ENCODE data around the gene NHLRC2.

NHLRC2 gene

DNA sequence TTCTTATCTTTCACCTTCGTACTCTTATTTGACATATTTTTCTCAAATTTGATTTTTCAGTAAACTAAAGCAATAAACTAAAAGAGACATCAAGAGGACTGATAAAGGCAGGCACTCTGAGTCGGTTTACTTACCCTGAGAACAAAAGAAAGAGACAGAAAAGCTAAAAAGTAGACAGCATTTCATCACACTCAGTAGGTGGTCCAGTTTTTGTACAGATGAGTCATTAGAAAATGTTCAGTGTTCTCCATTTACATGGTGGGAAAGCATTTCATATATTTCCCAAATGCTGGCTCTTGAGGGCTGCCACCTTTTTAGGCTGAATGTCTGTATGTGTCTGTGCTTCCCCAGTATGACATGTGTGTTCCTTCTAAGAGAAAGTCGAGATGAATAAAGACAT is 52.7 kb downstream of the NHLRC2 start:
- DNase-seq (ENCODE audit: low read depth, low spot score) = no peak

- no peak for DNase-seq (ENCODE audit: low read depth, low spot score)
Observed at GRCh38 chr10:113908236-113908635, 53.8 kb downstream of the NHLRC2 start.

DNA sequence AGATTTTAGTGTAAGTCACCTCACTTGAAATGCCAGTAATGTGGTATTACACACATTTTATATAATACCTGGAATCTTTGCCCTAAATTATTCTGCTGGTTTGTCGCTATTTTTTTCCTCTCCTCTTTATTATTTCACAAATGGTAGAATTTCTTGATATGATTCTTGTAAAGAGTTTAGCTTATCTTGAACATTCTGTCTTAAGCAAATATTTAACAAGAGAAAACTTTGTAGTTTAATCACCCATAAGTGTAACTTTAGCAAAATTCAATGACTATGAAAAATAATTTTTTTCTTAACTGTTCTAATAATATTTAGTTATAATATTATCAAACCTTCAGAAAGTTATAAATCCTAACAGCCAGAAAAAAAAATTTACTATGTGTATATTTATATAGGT is 56.7 kb downstream of the NHLRC2 start:
- DNase-seq (ENCODE audit: low read depth, low spot score) = no peak

GRCh38 chr10:113911839-113912238 is 57.4 kb downstream of the NHLRC2 start:
- no peak for DNase-seq (ENCODE audit: low read depth, low spot score)

GRCh38 chr10:113912582-113912981 is 58.1 kb downstream of the NHLRC2 start:
- DNase-seq (ENCODE audit: low read depth, low spot score) = no peak

DNA sequence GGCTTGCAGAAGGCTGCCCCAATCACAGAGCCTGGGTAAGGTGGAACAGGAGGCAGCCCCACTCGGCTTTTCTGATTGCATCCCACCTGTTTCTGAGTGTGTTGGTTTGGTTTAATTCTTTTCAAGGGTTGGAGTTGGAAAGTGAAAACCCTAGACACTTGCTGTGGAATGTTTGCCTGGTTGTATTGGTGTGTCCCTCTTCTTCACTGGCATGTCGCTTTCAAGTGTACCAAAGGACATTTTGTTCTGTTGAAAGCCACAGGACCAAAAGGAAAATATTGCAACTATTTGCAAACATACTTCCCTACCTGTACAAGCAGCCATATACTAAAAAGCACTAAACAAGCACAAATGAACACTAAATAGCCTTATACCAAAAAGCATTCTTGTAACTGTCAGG is 60.5 kb downstream of the NHLRC2 start:
- no peak for DNase-seq (ENCODE audit: low read depth, low spot score)

DNA sequence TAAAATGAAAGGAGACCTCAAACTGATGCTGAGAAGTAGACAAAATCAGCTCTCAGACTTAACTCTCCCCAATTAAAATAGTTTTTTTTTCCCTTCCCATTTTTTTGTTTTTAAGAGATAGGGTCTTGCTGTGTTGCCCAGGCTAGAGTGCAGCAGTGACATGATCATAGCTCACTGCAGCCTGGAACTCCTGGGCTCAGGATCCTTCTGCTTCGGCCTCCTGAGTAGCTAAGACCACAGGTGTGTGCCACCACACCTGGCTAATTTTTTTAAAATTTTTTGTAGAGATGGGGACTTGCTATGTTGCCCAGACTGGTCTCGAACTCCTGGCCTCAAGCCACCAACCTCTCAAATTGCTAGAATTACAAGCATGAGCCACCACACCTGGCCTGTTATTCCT is 61.1 kb downstream of the NHLRC2 start:
- DNase-seq (ENCODE audit: low read depth, low spot score) = no peak

- DNase-seq (ENCODE audit: low read depth, low spot score) = no peak
Observed at GRCh38 chr10:113916053-113916452, 61.6 kb downstream of the NHLRC2 start.

- no peak for DNase-seq (ENCODE audit: low read depth, low spot score)
Observed at GRCh38 chr10:113917636-113918035, 63.2 kb downstream of the NHLRC2 start.

DNA sequence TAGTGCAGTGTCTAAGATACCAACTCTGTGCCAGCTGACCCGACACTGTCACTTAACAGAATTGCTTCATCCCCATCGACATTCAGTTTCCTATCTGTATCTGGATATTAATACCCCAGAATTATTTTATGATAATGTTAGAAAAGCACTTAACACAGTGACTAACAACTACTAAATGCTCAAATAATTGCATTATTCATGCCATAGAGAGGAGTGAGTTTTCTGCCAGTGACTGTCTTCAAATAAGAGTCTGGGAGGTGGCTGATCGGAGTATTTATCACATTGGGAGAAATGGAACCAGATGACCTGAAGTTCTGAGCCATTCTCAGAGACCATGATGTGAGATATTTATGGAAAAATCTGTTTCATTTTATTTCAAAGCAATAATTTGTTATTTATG is 65.7 kb downstream of the NHLRC2 start:
- DNase-seq (ENCODE audit: low read depth, low spot score) = no peak

DNA sequence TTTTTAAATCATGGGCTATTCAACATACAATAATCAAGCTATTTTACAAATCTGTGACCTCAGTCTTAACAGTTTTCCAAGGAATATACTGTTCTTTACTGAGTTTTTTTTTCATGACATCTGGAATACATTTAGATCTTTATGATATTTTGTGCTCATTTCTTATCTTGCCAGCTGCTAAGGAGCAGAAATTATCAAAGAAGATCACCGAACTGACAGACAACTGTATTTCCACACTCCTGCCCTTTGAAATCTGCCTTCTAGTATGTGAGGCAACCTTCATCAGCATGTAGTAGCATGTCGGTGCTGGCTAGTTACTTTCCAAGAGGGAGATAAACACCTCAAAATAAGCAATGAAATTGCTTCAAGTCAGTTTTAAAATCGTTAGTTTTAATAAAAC is 66.4 kb downstream of the NHLRC2 start:
- no peak for DNase-seq (ENCODE audit: low read depth, low spot score)

DNA sequence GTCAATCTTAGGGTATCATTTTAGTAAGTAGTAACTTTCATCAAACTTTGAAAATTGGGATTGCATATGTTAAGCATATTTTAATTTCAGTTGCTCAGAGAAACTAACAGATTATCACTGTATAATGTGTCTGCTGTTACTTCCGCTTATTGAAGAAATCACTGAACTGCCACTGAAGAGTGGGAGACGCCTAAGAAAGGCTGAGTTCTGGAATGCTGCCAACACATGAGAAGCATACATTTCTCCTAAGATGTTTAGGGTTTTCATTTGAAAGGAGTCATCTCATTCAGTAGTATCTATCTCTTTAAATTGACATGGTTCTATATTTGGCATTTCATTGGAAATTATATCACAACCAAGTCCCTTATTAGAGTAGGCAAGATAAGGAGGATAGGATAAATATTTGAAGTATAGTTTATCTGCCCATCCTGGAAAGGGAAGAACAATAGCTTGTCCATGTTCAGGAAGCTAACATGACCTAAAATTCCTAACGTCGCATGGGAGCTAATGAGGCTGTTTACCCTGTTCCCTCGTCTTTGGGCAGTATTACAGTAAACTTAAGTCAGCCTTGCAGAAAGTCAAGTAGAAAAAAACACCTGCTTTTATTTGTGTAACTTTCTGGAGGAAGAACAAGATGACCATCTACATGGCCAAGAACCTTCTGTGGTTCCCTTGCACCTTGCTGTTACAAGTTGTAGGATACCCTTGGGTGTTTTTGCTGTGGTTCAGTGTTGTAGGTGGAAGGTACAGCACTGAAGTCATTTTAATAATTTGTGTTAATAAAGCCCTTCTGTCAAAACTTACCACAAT is 67.3 kb downstream of the NHLRC2 start:
- no peak for DNase-seq (ENCODE audit: low read depth, low spot score)

DNA sequence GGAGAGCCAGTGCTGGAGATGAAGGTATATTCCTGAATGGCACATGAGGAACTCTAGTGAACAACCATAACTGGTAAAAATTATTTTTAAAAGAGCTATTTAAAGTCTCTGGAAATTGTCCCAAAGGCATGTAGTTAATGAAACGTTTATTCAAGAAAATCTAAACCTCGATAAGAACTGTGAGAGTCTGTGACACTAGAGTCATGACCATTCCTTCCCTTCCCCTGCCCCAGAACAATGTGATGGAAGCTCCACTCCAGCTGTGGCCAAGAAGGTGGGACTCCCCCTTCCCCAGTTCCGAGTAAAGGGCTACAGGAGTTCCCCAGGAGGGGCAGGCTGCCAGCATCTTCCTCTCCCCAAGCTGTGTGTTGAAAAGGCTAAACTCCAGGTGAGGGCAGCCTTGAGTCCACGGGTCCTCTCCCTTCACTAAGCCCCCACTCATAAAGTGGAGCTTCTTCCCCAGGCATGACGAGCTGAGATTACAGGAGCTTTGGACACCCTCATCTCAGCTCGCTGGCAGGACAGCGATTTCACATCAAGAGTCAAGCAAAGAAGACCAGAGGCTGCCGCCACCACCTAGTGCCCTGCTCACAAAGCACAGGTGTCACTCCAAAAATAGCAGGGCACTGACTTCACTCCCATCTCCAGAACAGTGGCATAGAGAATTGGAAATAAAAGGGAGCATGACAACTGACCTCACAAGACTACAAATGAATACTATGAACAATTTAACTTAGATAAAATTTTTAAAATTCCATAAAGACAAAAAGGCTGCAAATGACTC is 68.5 kb downstream of the NHLRC2 start:
- no peak for DNase-seq (ENCODE audit: low read depth, low spot score)

DNA sequence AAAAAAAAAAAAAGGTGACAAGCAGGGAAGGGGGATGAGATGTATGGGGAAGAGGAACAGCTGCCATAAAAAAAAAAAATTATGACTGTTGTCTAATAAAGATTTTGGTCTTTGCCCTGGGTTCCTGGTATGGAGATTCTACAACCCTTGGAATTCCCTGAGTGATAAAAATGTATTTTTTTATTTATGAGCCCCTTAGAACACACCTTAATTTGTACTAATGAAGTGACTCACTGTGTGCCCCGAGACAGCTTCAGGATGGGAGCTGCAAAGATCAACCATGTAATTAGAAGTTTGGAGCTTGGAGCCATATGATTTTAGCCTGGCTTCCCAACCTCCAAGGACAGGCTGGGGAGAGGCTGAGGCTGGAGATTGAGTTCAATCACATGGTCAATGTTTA is 69.7 kb downstream of the NHLRC2 start:
- DNase-seq (ENCODE audit: low read depth, low spot score) = no peak

DNA sequence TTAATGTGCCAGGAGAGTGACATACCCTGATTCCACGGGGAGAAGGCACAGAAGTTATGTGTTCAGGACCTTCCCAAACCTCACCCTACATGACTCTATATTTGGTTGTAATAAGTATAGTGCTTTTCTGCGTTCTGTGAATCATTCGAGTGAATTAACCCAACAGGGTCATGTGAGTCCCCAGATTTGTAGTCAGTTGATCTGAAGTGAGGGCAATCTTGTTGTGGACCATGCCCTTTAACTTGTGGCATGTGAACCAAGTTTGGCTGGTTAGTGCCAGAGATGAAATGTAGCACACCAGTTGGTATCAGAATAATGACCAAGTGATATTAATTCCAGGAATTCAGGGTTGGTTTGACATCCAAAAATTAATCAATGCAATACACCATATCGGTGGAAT is 70.2 kb downstream of the NHLRC2 start:
- no peak for DNase-seq (ENCODE audit: low read depth, low spot score)

DNA sequence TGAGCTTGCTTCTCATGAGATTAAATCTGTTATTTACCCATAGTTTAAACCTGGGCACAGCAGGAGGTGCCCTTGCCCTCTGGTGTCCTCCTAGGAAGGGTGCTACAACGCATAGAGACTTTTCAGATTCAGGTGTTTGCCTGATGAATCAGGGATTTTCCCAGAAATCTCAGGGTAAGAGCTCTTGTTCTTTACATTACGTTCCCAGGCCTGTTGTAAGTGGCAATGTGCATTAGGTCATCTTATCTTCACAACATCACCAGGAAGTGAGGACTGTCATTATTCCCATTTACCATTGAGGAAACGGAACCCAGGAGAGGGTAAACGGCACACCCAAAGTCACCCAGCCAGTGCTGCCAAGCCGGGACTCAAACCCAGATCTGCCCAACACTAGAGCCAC is 73.0 kb downstream of the NHLRC2 start:
- no peak for DNase-seq (ENCODE audit: low read depth, low spot score)

- no peak for DNase-seq (ENCODE audit: low read depth, low spot score)
Observed at GRCh38 chr10:113928830-113929229, 74.4 kb downstream of the NHLRC2 start.

DNA sequence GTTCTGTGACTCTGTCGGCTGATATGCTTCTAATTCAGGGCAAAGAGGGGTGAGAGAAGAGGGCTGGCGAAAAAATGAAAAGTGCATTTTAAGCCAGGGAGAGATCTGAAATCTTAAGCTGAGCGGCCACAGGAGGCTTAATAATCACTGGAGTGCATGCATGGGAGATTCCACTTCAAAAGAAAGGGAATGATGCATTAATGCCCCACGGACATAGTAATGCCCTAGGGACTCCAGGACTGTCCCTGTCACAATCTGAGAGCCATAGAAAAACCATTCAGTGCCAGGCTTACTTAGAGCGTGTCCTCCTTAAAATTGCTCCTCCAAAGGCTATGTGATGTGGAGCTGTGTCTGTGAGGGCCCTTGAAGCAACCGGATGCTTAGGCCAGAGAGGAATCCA is 75.1 kb downstream of the NHLRC2 start:
- no peak for DNase-seq (ENCODE audit: low read depth, low spot score)

GRCh38 chr10:113930482-113931057 is 76.1 kb downstream of the NHLRC2 start:
- no peak for DNase-seq (ENCODE audit: low read depth, low spot score)

GRCh38 chr10:113932854-113933253 is 78.4 kb downstream of the NHLRC2 start:
- DNase-seq (ENCODE audit: low read depth, low spot score) = no peak

- no peak for DNase-seq (ENCODE audit: low read depth, low spot score)
Observed at GRCh38 chr10:113933894-113934532, 79.6 kb downstream of the NHLRC2 start.

DNA sequence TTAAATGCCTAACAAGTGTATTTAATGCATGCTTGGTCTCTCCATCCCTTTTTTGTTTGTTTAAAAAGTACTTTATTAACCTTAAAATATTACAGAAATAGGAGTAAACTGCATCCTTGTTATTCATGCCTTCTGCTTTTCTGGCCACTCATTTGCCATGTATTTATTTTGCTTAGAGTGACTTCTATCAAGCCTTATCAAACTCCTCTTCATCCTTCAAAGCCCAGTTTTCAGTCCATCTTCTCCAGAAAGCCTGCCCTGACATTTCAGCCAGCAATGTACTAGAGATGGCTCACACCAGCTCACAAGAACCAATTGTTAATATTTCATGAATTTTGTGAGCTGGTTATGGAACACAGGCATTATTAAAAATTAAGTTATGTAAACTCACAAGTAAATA is 82.8 kb downstream of the NHLRC2 start:
- DNase-seq (ENCODE audit: low read depth, low spot score) = no peak
